Testis (tissue), 2 donors: ENCODE measurements around the gene TP73.

Experiments used
- POLR2A ChIP-seq: fragments of 450-650 bp; IDR thresholded peaks from one replicate; pipeline ENCODE4 v1.6.1; 2017; ENCODE audit warnings: antibody characterized with exemption, mild to moderate bottlenecking, moderate library complexity
- TF ChIP-seq, protein P1 (sequence below), 3 experiments: fragments of 450-650 bp in 2 of 3; fragments of 200-600 bp in 1 of 3; sonication (generic) in 1 of 3; IDR thresholded peaks; one replicate each; pipeline ENCODE4 v1.5.1; 2016 to 2019; ENCODE audit warnings: antibody characterized with exemption in 3 of 3, mild to moderate bottlenecking in 2 of 3, moderate library complexity in 1 of 3

DNA sequence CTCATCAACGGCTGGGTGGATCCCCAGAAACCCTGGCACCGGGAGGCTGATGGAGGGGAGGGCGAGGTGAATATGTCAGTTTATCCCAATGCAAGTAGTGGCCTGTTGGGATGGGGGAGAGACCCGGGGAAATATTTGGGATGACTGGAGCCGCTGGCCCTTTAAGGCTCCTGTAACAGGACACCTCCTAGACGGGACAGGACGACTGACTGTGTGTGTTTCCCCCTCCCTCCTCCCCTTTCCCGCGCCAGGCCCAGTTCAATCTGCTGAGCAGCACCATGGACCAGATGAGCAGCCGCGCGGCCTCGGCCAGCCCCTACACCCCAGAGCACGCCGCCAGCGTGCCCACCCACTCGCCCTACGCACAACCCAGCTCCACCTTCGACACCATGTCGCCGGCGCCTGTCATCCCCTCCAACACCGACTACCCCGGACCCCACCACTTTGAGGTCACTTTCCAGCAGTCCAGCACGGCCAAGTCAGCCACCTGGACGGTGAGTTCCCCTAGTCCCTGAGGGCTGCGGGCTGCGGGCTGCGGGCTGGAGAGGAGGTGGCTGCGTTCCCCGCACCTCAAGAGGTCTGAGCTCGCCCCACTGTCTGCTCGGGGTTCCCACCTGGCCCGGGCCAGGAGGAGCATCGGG lies 55.1 kb downstream of the TP73 start:
- TF ChIP-seq, protein P1, sequence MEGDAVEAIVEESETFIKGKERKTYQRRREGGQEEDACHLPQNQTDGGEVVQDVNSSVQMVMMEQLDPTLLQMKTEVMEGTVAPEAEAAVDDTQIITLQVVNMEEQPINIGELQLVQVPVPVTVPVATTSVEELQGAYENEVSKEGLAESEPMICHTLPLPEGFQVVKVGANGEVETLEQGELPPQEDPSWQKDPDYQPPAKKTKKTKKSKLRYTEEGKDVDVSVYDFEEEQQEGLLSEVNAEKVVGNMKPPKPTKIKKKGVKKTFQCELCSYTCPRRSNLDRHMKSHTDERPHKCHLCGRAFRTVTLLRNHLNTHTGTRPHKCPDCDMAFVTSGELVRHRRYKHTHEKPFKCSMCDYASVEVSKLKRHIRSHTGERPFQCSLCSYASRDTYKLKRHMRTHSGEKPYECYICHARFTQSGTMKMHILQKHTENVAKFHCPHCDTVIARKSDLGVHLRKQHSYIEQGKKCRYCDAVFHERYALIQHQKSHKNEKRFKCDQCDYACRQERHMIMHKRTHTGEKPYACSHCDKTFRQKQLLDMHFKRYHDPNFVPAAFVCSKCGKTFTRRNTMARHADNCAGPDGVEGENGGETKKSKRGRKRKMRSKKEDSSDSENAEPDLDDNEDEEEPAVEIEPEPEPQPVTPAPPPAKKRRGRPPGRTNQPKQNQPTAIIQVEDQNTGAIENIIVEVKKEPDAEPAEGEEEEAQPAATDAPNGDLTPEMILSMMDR (IDR thresholded peaks at IDR 0.05), result no peak
- TF ChIP-seq POLR2A, result no peak
